IMR-90 (cell line): ENCODE measurements around the gene ZNF23. TPM values are rescaled to one million over a fixed set of nuclear protein-coding genes. Genes with fewer than 3 reads are reported as not detected.

Experiments
- ATAC-seq: fragments of 200-7000 bp; cut with Tn5 transposase; 2 replicates; pipeline ENCODE4 v1.9.1; 2020; ENCODE audit warnings: low read depth, mild to moderate bottlenecking, moderate library complexity
- BruUV-seq: library from RNA; stranded (reverse); fragments of 400-500 nt; replicated peaks from 2 replicates; lab custom pipeline; 2021; lab: Mats Ljungman, UMichigan
- CTCF ChIA-PET: fragments of 300-600 bp; formaldehyde crosslinking; extraction: SDS; loops from one replicate; lab custom pipeline; 2021; ENCODE audit warnings: antibody characterized with exemption; lab: Yijun Ruan, JAX
- POLR2A ChIA-PET: fragments of 300-600 bp; sonication (Branson Sonifier 250); formaldehyde crosslinking; loops from one replicate; lab custom pipeline; 2022; ENCODE audit warnings: antibody characterized with exemption; ENCODE audit not compliant: unreplicated experiment; lab: Charles Lee
- DNase-seq: peaks from one replicate; pipeline ENCODE4 v3.0.0; 2013
- H2AFZ ChIP-seq: replicated peaks from 2 replicates; pipeline ENCODE3; 2013; ENCODE audit warnings: low read length, mild to moderate bottlenecking; ENCODE audit not compliant: poor library complexity
- H2AK5ac ChIP-seq: 2 replicates; pipeline ENCODE4 v1.6.1; 2013; ENCODE audit warnings: low read depth, low read length, inconsistent platforms
- H2AK9ac ChIP-seq: replicated peaks from 2 replicates; pipeline ENCODE3; 2013; ENCODE audit warnings: mild to moderate bottlenecking, low read depth, low read length, moderate library complexity; ENCODE audit not compliant: poor library complexity
- H2BK120ac ChIP-seq: 2 replicates; pipeline ENCODE4 v1.6.1; 2013; ENCODE audit warnings: low read depth, low read length, inconsistent platforms
- H2BK15ac ChIP-seq: 3 replicates; pipeline ENCODE4 v1.6.1; 2013; ENCODE audit warnings: low read depth, low read length, inconsistent platforms
- H2BK20ac ChIP-seq: 2 replicates; pipeline ENCODE4 v1.6.1; 2013; ENCODE audit warnings: low read depth, mild to moderate bottlenecking, inconsistent platforms, low read length, moderate library complexity
- H2BK5ac ChIP-seq: 2 replicates; pipeline ENCODE4 v1.6.1; 2013; ENCODE audit warnings: mild to moderate bottlenecking, low read depth, low read length, inconsistent platforms; ENCODE audit not compliant: poor library complexity, severe bottlenecking
- H3K14ac ChIP-seq: replicated peaks from 2 replicates; pipeline ENCODE4 v1.6.1; 2013; ENCODE audit warnings: low read depth, low read length, inconsistent platforms
- H3K18ac ChIP-seq: 2 replicates; pipeline ENCODE4 v1.6.1; 2013; ENCODE audit warnings: low read depth, low read length, control low read depth
- H3K23ac ChIP-seq: 2 replicates; pipeline ENCODE4 v1.6.1; 2013; ENCODE audit warnings: low read depth, low read length, inconsistent platforms
- H3K27ac ChIP-seq: 2 replicates; pipeline ENCODE4 v1.5.1; 2013; ENCODE audit warnings: mild to moderate bottlenecking, control low read depth, low read length; ENCODE audit not compliant: insufficient read depth
- H3K27me3 ChIP-seq: 2 replicates; pipeline ENCODE4 v1.6.1; 2013; ENCODE audit warnings: low read length; ENCODE audit not compliant: control insufficient read depth, insufficient read depth
- H3K36me3 ChIP-seq: 2 replicates; pipeline ENCODE4 v1.6.1; 2013; ENCODE audit warnings: low read length, mixed read lengths; ENCODE audit not compliant: control insufficient read depth, insufficient read depth
- H3K4ac ChIP-seq: 2 replicates; pipeline ENCODE4 v1.6.1; 2013; ENCODE audit warnings: low read depth, low read length, inconsistent platforms
- H3K4me1 ChIP-seq: 2 replicates; pipeline ENCODE4 v1.6.1; 2013; ENCODE audit warnings: low read length, mixed read lengths; ENCODE audit not compliant: control insufficient read depth, insufficient read depth
- H3K4me2 ChIP-seq: 2 replicates; pipeline ENCODE4 v1.6.1; 2013; ENCODE audit warnings: low read depth, mild to moderate bottlenecking, control low read depth, low read length, moderate library complexity
- H3K4me3 ChIP-seq: 2 replicates; pipeline ENCODE4 v1.5.1; 2013; ENCODE audit warnings: low read depth, mild to moderate bottlenecking, control low read depth, low read length, moderate library complexity; ENCODE audit not compliant: insufficient read depth
- H3K56ac ChIP-seq: 2 replicates; pipeline ENCODE4 v1.6.1; 2013; ENCODE audit warnings: low read length, inconsistent platforms; ENCODE audit not compliant: insufficient read depth; ENCODE audit errors: extremely low read depth
- H3K79me1 ChIP-seq, 2 experiments: 2 replicates each; pipeline ENCODE4 v1.6.1; 2013; ENCODE audit warnings: low read length in 2 of 2, inconsistent platforms in 1 of 2, low read depth in 1 of 2
- H3K9ac ChIP-seq: 2 replicates; pipeline ENCODE4 v1.6.1; 2013; ENCODE audit warnings: low read depth, low read length, control low read depth
- H3K9me1 ChIP-seq: 2 replicates; pipeline ENCODE4 v1.6.1; 2013; ENCODE audit warnings: low read length, inconsistent platforms; ENCODE audit not compliant: insufficient read depth
- H3K9me3 ChIP-seq: 2 replicates; pipeline ENCODE4 v1.6.1; 2013; ENCODE audit warnings: low read length; ENCODE audit not compliant: control insufficient read depth, insufficient read depth
- H4K20me1 ChIP-seq: 2 replicates; pipeline ENCODE4 v1.6.1; 2013; ENCODE audit warnings: low read length, inconsistent platforms; ENCODE audit not compliant: insufficient read depth
- H4K5ac ChIP-seq: 2 replicates; pipeline ENCODE4 v1.6.1; 2013; ENCODE audit warnings: mild to moderate bottlenecking, low read depth, low read length, control low read depth
- H4K8ac ChIP-seq, 2 experiments: 2 replicates each; pipeline ENCODE4 v1.6.1; 2013; ENCODE audit warnings: low read depth in 2 of 2, low read length in 2 of 2, control low read depth in 1 of 2, inconsistent platforms in 1 of 2
- H4K91ac ChIP-seq: 2 replicates; pipeline ENCODE4 v1.6.1; 2013; ENCODE audit warnings: low read depth, low read length, inconsistent platforms; ENCODE audit not compliant: insufficient read depth
- BHLHE40 ChIP-seq: fragments of 150-350 bp; IDR thresholded peaks from 2 replicates; pipeline ENCODE4 v1.6.1; 2016; ENCODE audit warnings: mild to moderate bottlenecking, low read depth, low read length
- MAFK ChIP-seq: IDR thresholded peaks from 2 replicates; pipeline ENCODE4 v1.6.1; 2012; ENCODE audit warnings: low read depth, low read length, improper control_type of control experiment
- MAZ ChIP-seq: IDR thresholded peaks from 2 replicates; pipeline ENCODE4 v1.6.1; 2012; ENCODE audit warnings: low read depth, mild to moderate bottlenecking, low read length, improper control_type of control experiment, moderate library complexity, borderline replicate concordance
- MXI1 ChIP-seq: IDR thresholded peaks from 2 replicates; pipeline ENCODE4 v1.6.1; 2012; ENCODE audit warnings: low read depth, mild to moderate bottlenecking, low read length, moderate library complexity, borderline replicate concordance
- NFE2L2 ChIP-seq: fragments of 150-350 bp; IDR thresholded peaks from 2 replicates; pipeline ENCODE4 v1.6.1; 2016; ENCODE audit warnings: low read depth, mild to moderate bottlenecking, low read length
- RCOR1 ChIP-seq: IDR thresholded peaks from 2 replicates; pipeline ENCODE4 v1.6.1; 2012; ENCODE audit warnings: mild to moderate bottlenecking, low read length, improper control_type of control experiment; ENCODE audit not compliant: insufficient replicate concordance
- SMC3 ChIP-seq: fragments of 150-350 bp; IDR thresholded peaks from 2 replicates; pipeline ENCODE4 v1.6.1; 2016; ENCODE audit warnings: low read depth, mild to moderate bottlenecking, antibody characterized with exemption, low read length, moderate library complexity
- dilution Hi-C: fragments of 300-500 bp; cut with HindIII; formaldehyde crosslinking; loops from one replicate; pipeline ENCODE4 v1.14.3; 2018; ENCODE audit warnings: low sequenced_read_pairs; ENCODE audit not compliant: unreplicated experiment
- in situ Hi-C: fragments of 300-500 bp; cut with MboI; formaldehyde crosslinking; loops from 3 replicates; pipeline ENCODE4 v1.14.3; 2019; ENCODE audit warnings: low sequenced_read_pairs, inconsistent platforms, mixed read lengths
- intact Hi-C: fragments of 100-400 bp; cut with micrococcal nuclease; formaldehyde crosslinking; loops from 2 replicates; pipeline ENCODE4 v1.10.0; 2022
- polyA plus RNA-seq, 3 experiments: library from polyadenylated mRNA; depleted of rRNA; stranded (reverse); fragments of >200 nt; gene quantifications; 2 replicates each; pipeline ENCODE4 v1.2.3, GENCODE V29; 2012; ENCODE audit warnings: low replicate concordance in 1 of 3
- total RNA-seq: library from RNA; depleted of rRNA; stranded (reverse); fragments of >200 nt; gene quantifications from 2 replicates; pipeline ENCODE4 v1.2.3, GENCODE V29; 2012
- TF ChIP-seq, protein P1 (sequence below): fragments of 150-350 bp; IDR thresholded peaks from 2 replicates; pipeline ENCODE4 v1.6.1; 2017; ENCODE audit warnings: mild to moderate bottlenecking, antibody characterized with exemption, low read length, low read depth

The ZNF23 gene
- total and polyA plus RNA-seq, 2 of the 4 experiments (the other 2 are of a cell fraction) = 7.5 to 8.8 TPM

- CTCF ChIA-PET = no interaction called here
- H3K9me3 ChIP-seq = peaks cover 56% of the 10 kb centered on the region
Measured at GRCh38 chr16:71453036-71453435, 9.0 kb downstream of the ZNF23 start.

More at GRCh38 chr16:71453036-71453435, 9.0 kb downstream of the ZNF23 start:
- Histone ChIP-seq H4K20me1 (no peaks in the 10 kb centered on the region), H3K79me1 (peaks cover 12 to 24% of the 10 kb centered on the region in 2 experiments), H3K18ac (no peak overlapping the region), H3K9me1 (no peaks in the 10 kb centered on the region), H2BK15ac (no peak overlapping the region), H3K27ac (no peak overlapping the region), H4K5ac (no peak overlapping the region), H3K4me1 (no peaks in the 10 kb centered on the region), H3K23ac (no peak overlapping the region), H2BK5ac (no peak overlapping the region), H3K4ac (no peak overlapping the region), H3K4me2 (no peak overlapping the region), H3K4me3 (no peak overlapping the region), H3K36me3 (peaks cover 74% of the 10 kb centered on the region), H3K9ac (no peak overlapping the region), H3K56ac (no peak overlapping the region), H2BK20ac (no peak overlapping the region), H4K91ac (no peak overlapping the region), H4K8ac (no peak overlapping the region), H2AK9ac (no peak overlapping the region), H2BK120ac (no peak overlapping the region; the same call in 1 of the 2 replicates), H3K14ac (no peak overlapping the region), H2AFZ (no peak overlapping the region), H3K27me3 (no peaks in the 10 kb centered on the region), H2AK5ac (no peak overlapping the region)
- in situ Hi-C loops (loop anchor here (5.0 kb wide), 1 partner anchor 34 kb away; the partner anchor contains the start of gene ZNF19), intact Hi-C loops (no loop called here), dilution Hi-C loops (no loop called here)
- POLR2A ChIA-PET = no interaction called here
- ATAC-seq (no peak), DNase-seq (peak; percentile 23)
- BruUV-seq = no TSS peak
- no peak for TF ChIP-seq RCOR1
- TF ChIP-seq NFE2L2 = no peak
- no peak for TF ChIP-seq MAZ
- TF ChIP-seq MAFK = no peak
- TF ChIP-seq, protein P1, sequence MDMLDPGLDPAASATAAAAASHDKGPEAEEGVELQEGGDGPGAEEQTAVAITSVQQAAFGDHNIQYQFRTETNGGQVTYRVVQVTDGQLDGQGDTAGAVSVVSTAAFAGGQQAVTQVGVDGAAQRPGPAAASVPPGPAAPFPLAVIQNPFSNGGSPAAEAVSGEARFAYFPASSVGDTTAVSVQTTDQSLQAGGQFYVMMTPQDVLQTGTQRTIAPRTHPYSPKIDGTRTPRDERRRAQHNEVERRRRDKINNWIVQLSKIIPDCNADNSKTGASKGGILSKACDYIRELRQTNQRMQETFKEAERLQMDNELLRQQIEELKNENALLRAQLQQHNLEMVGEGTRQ = no peak
- TF ChIP-seq MXI1 = no peak
- no peak for TF ChIP-seq SMC3
- no peak for TF ChIP-seq BHLHE40
